Esophagus squamous epithelium (tissue), 4 donors: ENCODE data around the gene SAP30L.

ENCODE experiments used
- POLR2A ChIP-seq, 4 donors: fragments of 450-650 bp; IDR thresholded peaks; one replicate each; pipeline ENCODE4 v1.6.1; 2017; ENCODE audit warnings: antibody characterized with exemption in 4 of 4, mild to moderate bottlenecking in 4 of 4, moderate library complexity in 3 of 4
- TF ChIP-seq, protein P1 (sequence below), 6 experiments: fragments of 450-650 bp in 4 of 6; fragments of 200-600 bp in 2 of 6; sonication (generic) in 2 of 6; IDR thresholded peaks; one replicate each; pipeline ENCODE4 v1.5.1; 2016 to 2019; ENCODE audit warnings: antibody characterized with exemption in 6 of 6, mild to moderate bottlenecking in 4 of 6, moderate library complexity in 4 of 6

- TF ChIP-seq, protein P1, sequence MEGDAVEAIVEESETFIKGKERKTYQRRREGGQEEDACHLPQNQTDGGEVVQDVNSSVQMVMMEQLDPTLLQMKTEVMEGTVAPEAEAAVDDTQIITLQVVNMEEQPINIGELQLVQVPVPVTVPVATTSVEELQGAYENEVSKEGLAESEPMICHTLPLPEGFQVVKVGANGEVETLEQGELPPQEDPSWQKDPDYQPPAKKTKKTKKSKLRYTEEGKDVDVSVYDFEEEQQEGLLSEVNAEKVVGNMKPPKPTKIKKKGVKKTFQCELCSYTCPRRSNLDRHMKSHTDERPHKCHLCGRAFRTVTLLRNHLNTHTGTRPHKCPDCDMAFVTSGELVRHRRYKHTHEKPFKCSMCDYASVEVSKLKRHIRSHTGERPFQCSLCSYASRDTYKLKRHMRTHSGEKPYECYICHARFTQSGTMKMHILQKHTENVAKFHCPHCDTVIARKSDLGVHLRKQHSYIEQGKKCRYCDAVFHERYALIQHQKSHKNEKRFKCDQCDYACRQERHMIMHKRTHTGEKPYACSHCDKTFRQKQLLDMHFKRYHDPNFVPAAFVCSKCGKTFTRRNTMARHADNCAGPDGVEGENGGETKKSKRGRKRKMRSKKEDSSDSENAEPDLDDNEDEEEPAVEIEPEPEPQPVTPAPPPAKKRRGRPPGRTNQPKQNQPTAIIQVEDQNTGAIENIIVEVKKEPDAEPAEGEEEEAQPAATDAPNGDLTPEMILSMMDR (IDR thresholded peaks at IDR 0.05) = no peak
- no peak for TF ChIP-seq POLR2A (IDR thresholded peaks at IDR 0.05)
These were observed 27.2 kb downstream of the SAP30L start for GRCh38 chr5:154472871-154473580.
